Activated T-cell treated with anti-CD3 and anti-CD28 coated beads, Interleukin-2, amount 50 U/mL, for 72 hours (primary cell): ENCODE results near the gene TLL1. TPM values are rescaled to one million over a fixed set of nuclear protein-coding genes. Genes with fewer than 3 reads are reported as not detected.
A peak's percentile ranks its signal among the peaks of the same experiment; 100 is the strongest.

ENCODE experiments used
- ATAC-seq, 2 donors: fragments of 150-1000 bp; cut with Tn5 transposase; replicated peaks in 1 of 2; 2 replicates each; pipeline ENCODE4 v1.10.0; 2021; ENCODE audit warnings: moderate library complexity in 2 of 2, mild to moderate bottlenecking in 1 of 2
- DNase-seq, 2 donors: peaks; one replicate each; pipeline ENCODE4 v3.0.0; 2021 to 2022; ENCODE audit warnings: mixed read lengths in 1 of 2
- H3K27ac Mint-ChIP-seq: one replicate; pipeline ENCODE4 v1.8.0; 2022; ENCODE audit warnings: mild to moderate bottlenecking, moderate library complexity, mixed read lengths
- H3K27me3 Mint-ChIP-seq: one replicate; pipeline ENCODE4 v1.8.0; 2022; ENCODE audit warnings: low read depth, mixed read lengths
- H3K36me3 Mint-ChIP-seq, 2 donors: one replicate each; pipeline ENCODE4 v1.8.0; 2022; ENCODE audit warnings: mixed read lengths in 2 of 2, mild to moderate bottlenecking in 1 of 2; ENCODE audit not compliant: insufficient read depth in 2 of 2
- H3K4me1 Mint-ChIP-seq: one replicate; pipeline ENCODE4 v1.8.0; 2022; ENCODE audit warnings: low read depth, mixed read lengths
- H3K4me3 Mint-ChIP-seq, 2 donors: one replicate each; pipeline ENCODE4 v1.8.0; 2022; ENCODE audit warnings: mild to moderate bottlenecking in 2 of 2, mixed read lengths in 2 of 2, moderate library complexity in 2 of 2
- H3K9me3 Mint-ChIP-seq, 2 donors: one replicate each; pipeline ENCODE4 v1.8.0; 2022; ENCODE audit warnings: mixed read lengths in 2 of 2
- total RNA-seq, 2 donors: library from RNA; stranded (reverse); gene quantifications; one replicate each; pipeline ENCODE4 v1.2.3, GENCODE V29; 2022

Gene TLL1
- total RNA-seq, 2 donors from 2014 or later = not detected

GRCh38 chr4:166006217-166006616 is 133.2 kb downstream of the TLL1 start:
- Mint-ChIP-seq H3K36me3 (no peaks in the 10 kb centered on the region), H3K4me3 (no peak overlapping the region), H3K9me3 (peaks cover 0 to 5% of the 10 kb centered on the region in 2 donors), H3K4me1 (no peaks in the 10 kb centered on the region), H3K27ac (no peak overlapping the region), H3K27me3 (no peaks in the 10 kb centered on the region)
- ATAC-seq (no peak), DNase-seq (no peak)

- DNase-seq = no peak
- H3K4me3 Mint-ChIP-seq = no peak overlapping the region
- H3K27ac Mint-ChIP-seq = no peak overlapping the region
- no peaks in the 10 kb centered on the region for H3K27me3 Mint-ChIP-seq
- no peaks in the 10 kb centered on the region for H3K36me3 Mint-ChIP-seq
- no peaks in the 10 kb centered on the region for H3K4me1 Mint-ChIP-seq
- H3K9me3 Mint-ChIP-seq = peaks cover 0 to 7% of the 10 kb centered on the region in 2 donors
- no peak for ATAC-seq
Observed at GRCh38 chr4:166008510-166008909, 135.5 kb downstream of the TLL1 start.

DNA sequence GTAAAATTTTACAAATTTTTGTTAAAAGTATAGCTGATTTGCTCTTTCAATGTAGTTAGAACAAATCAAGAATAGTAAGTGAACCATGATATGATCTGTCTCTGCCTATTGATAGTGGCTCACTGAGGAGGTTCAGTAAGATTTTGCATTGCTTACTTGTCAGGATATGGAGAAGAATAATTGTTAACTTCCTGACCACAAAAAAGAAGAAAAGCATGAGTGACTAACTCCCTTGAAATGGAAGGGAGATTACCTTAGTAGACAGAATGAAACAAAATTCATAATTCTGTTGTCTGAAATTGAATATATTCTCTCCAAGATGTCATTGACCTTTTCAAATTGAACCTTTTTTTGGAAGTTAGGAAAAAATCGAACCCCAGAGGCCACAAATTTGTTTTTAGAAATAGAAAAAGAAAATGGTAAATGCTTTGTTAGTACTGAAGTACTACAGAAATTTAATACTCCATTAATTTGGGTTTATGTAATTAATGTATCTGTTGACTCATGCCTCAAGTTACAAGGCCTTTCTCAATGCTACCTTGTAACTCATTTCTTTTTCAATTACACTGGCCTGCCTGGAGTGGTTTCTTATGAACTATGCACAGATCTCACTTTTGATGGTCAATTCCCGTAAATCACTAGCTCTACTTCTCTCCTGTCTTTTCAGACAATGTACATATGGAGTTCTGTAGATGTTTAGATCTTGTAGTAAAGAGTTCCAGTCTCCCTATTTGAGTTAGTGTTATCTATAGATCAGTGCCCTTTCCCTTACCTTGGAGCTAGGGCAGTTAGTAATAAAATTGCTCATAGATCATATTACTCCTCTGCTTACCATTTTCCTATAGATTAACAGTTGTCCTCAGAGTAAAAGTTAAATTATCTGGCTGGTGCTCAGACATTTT is 139.3 kb downstream of the TLL1 start:
- Mint-ChIP-seq H3K27ac (no peak overlapping the region), H3K27me3 (no peaks in the 10 kb centered on the region), H3K36me3 (no peaks in the 10 kb centered on the region), H3K4me3 (no peak overlapping the region), H3K4me1 (no peaks in the 10 kb centered on the region), H3K9me3 (peaks cover 0 to 1% of the 10 kb centered on the region in 2 donors)
- no peak for DNase-seq
- ATAC-seq = peak in 1 of 2 donors; percentile 36

- Mint-ChIP-seq H3K27ac (no peak overlapping the region), H3K27me3 (no peaks in the 10 kb centered on the region), H3K4me1 (no peaks in the 10 kb centered on the region), H3K36me3 (no peaks in the 10 kb centered on the region), H3K4me3 (no peak overlapping the region), H3K9me3 (peaks cover 0 to 1% of the 10 kb centered on the region in 2 donors)
- DNase-seq (no peak), ATAC-seq (no peak)
Observed at GRCh38 chr4:166014411-166014810, 141.4 kb downstream of the TLL1 start.

DNA sequence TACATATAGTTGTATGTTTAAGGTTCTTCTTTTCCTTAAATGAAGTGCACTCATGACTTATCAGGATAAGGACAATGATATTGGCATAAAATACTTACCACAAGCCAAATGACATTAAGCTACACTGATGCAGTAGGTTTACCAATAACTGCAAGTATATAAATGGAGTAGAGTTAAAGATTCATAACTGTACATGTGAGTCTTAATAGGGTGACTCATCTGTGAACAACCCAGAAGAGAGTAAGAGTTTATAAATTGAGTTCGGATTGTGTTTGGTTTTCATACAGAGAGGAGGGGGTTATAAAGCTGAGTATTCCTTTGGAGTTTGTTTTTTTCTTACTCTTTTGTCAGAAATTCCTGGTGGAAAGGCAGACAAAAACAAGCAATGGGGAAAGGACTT is 144.8 kb downstream of the TLL1 start:
- Mint-ChIP-seq H3K36me3 (no peaks in the 10 kb centered on the region), H3K27ac (no peak overlapping the region), H3K27me3 (no peaks in the 10 kb centered on the region), H3K4me3 (no peak overlapping the region), H3K9me3 (peaks cover 0 to 2% of the 10 kb centered on the region in 2 donors), H3K4me1 (no peaks in the 10 kb centered on the region)
- DNase-seq (no peak), ATAC-seq (no peak)

DNA sequence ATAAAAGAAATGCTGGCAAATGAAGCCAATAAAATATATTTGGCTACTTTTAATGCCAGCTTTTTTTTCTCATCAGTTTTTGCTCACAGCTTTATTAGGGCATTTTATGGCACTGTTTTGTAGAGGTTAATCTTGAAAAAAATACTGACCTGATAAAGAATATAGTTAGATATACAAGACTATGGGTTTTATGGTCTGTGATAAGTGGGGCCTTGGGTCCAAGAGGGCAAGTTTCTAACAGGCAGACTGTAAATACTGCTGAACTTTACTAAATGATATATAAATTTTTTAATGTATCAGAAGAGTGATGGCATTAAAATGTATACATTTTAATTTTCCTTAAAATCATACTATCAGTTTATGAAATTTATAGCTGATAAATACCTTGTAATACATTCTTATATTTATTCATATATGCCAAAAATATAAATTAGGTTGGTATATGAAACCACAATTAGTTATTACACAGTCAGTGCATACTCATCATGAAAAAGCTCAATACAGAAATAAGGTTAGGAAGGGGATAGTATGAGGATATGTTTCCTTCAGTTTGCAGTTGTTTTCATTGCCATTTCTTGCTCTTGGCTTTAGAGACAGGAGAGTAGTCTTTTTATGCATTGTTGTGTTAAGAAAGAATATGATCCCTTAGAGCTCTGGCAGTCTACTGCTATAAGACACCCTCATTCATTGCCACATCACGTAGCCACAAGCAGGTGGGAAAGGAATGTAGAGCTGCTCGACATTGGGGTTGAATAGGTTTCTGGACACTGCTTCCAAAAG is 146.6 kb downstream of the TLL1 start:
- no peaks in the 10 kb centered on the region for H3K4me1 Mint-ChIP-seq
- peaks cover 0 to 2% of the 10 kb centered on the region in 2 donors for H3K9me3 Mint-ChIP-seq
- H3K36me3 Mint-ChIP-seq = no peaks in the 10 kb centered on the region
- no peak for DNase-seq
- no peaks in the 10 kb centered on the region for H3K27me3 Mint-ChIP-seq
- no peak for ATAC-seq
- H3K27ac Mint-ChIP-seq = no peak overlapping the region
- no peak overlapping the region for H3K4me3 Mint-ChIP-seq

DNA sequence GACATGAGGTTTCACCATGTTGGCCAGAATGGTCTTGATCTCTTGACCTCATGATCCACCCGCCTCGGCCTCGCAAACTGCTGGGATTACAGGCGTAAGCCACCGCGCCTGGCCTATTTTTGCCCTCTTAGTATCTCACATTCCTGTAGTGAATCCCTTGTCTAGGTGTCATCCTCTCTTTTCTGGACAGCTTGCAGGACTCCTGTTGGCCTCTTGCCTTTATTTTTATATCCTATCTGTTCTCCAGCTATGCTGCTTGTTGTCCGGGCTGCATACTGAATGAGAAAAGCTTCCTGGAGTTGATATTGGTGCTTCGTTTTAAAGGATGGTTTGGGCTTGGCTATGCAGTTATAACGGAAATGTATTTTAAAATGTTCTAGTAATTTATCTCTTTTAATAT is 148.6 kb downstream of the TLL1 start:
- no peaks in the 10 kb centered on the region for H3K4me1 Mint-ChIP-seq
- ATAC-seq (no peak), DNase-seq (no peak)
- H3K27ac Mint-ChIP-seq = no peak overlapping the region
- H3K9me3 Mint-ChIP-seq = peaks cover 0 to 2% of the 10 kb centered on the region in 2 donors
- no peaks in the 10 kb centered on the region for H3K36me3 Mint-ChIP-seq
- H3K4me3 Mint-ChIP-seq = no peak overlapping the region
- no peaks in the 10 kb centered on the region for H3K27me3 Mint-ChIP-seq

GRCh38 chr4:166034965-166035364 is 161.9 kb downstream of the TLL1 start:
- Mint-ChIP-seq H3K36me3 (no peaks in the 10 kb centered on the region), H3K4me1 (no peaks in the 10 kb centered on the region), H3K4me3 (no peak overlapping the region), H3K27ac (no peak overlapping the region), H3K27me3 (no peaks in the 10 kb centered on the region), H3K9me3 (no peaks in the 10 kb centered on the region)
- DNase-seq (no peak), ATAC-seq (no peak)

- no peak overlapping the region for H3K4me3 Mint-ChIP-seq
- H3K9me3 Mint-ChIP-seq = no peaks in the 10 kb centered on the region
- no peaks in the 10 kb centered on the region for H3K27me3 Mint-ChIP-seq
- no peaks in the 10 kb centered on the region for H3K4me1 Mint-ChIP-seq
- H3K36me3 Mint-ChIP-seq = no peaks in the 10 kb centered on the region
- DNase-seq = no peak
- ATAC-seq = no peak
- no peak overlapping the region for H3K27ac Mint-ChIP-seq
Observed at GRCh38 chr4:166039822-166040221, 166.8 kb downstream of the TLL1 start.

DNA sequence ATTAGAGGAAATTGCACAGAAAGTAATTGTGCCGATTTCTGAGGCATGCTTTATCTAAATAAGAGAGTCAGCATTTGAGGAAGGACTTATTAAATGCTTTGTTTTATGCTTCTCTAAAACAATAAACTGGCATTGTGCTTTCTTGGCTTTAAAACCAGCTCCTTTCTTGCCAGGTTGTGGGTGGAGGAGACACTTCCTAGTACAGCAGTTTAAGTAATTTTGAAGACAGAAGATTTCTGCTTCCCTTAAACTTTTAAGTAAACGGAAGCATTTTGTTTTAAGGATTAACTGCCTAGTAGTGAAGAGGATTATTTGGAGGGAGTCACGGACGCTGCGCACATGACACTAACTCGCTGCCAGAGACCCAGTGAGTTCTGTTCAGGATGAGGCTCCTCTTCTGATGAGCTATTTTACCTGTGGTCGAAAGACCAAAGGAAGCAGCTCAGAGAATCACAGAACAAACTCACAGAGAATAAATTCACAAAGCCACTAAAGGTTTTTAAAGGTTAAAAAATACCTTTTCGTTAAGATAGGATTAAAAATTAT is 169.5 kb downstream of the TLL1 start:
- no peak overlapping the region for H3K4me3 Mint-ChIP-seq
- no peaks in the 10 kb centered on the region for H3K4me1 Mint-ChIP-seq
- H3K27me3 Mint-ChIP-seq = no peaks in the 10 kb centered on the region
- no peak overlapping the region for H3K27ac Mint-ChIP-seq
- ATAC-seq = no peak
- H3K9me3 Mint-ChIP-seq = no peaks in the 10 kb centered on the region
- no peak for DNase-seq
- H3K36me3 Mint-ChIP-seq = no peaks in the 10 kb centered on the region

- no peaks in the 10 kb centered on the region for H3K36me3 Mint-ChIP-seq
- no peak for DNase-seq
- H3K4me1 Mint-ChIP-seq = no peaks in the 10 kb centered on the region
- H3K27me3 Mint-ChIP-seq = no peaks in the 10 kb centered on the region
- H3K4me3 Mint-ChIP-seq = no peak overlapping the region
- H3K27ac Mint-ChIP-seq = no peak overlapping the region
- no peak for ATAC-seq
- H3K9me3 Mint-ChIP-seq = no peaks in the 10 kb centered on the region
Observed at GRCh38 chr4:166043801-166044200, 170.8 kb downstream of the TLL1 start.

DNA sequence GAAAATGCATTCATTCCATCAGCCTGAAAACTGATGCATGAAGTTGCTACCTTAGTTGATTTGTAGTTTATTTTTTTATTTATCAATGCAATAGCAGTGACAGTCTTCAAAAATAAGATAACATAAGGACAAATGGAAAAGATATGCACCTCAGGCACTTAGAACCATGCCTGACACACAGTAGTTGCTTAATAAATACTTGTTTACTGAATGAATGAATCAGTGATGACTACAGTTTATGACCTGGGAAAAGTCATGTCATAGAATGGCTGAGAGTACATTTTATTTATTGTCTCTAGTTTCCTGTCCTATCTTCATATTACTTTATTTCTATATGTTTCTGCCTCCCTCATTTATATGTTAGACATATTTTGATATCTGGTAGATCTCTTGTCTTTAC is 171.8 kb downstream of the TLL1 start:
- DNase-seq = no peak
- Mint-ChIP-seq H3K36me3 (no peaks in the 10 kb centered on the region), H3K27ac (no peak overlapping the region), H3K9me3 (no peaks in the 10 kb centered on the region), H3K4me1 (no peaks in the 10 kb centered on the region), H3K4me3 (no peak overlapping the region), H3K27me3 (no peaks in the 10 kb centered on the region)
- no peak for ATAC-seq

- Mint-ChIP-seq H3K9me3 (no peaks in the 10 kb centered on the region), H3K4me3 (no peak overlapping the region), H3K4me1 (no peaks in the 10 kb centered on the region), H3K36me3 (no peaks in the 10 kb centered on the region), H3K27me3 (no peaks in the 10 kb centered on the region), H3K27ac (no peak overlapping the region)
- peak; percentile 67 to 94 for ATAC-seq
- DNase-seq = peak; percentile 1 to 17
Observed at GRCh38 chr4:166045457-166045856, 172.4 kb downstream of the TLL1 start.
